ENCODE data around the gene KIRREL3. TPM values are rescaled to one million over a fixed set of nuclear protein-coding genes. Genes with fewer than 3 reads are reported as not detected.
A peak's percentile ranks its signal among the peaks of the same experiment; 100 is the strongest.

KIRREL3 gene
- total and polyA plus RNA-seq, 9 of the 15 experiments (the other 6 are each of a cell fraction or from before 2014, with no cell fraction given): 0.04 to 0.10 TPM; not detected in 7

GRCh38 chr11:126602349-126602940 is 398.1 kb downstream of the KIRREL3 start:
- H2AFZ ChIP-seq (ENCODE audit: low read depth, low read length): no peak overlapping the region
- no peaks in the 10 kb centered on the region for H3K9me3 ChIP-seq (replicated peaks; ENCODE audit: control insufficient read depth, insufficient read depth, low read depth, low read length)
- H3K4me3 ChIP-seq: no peak overlapping the region
- no peaks in the 10 kb centered on the region for H3K9me1 ChIP-seq (ENCODE audit: control insufficient read depth, insufficient read depth, low read length)
- no peak for ATAC-seq
- H3K4me1 ChIP-seq (replicated peaks in 1 of 2; ENCODE audit: control insufficient read depth in 2 of 2, insufficient read depth in 2 of 2, low read length in 2 of 2): no peaks in the 10 kb centered on the region
- no peak overlapping the region for H3K9ac ChIP-seq (ENCODE audit: insufficient read depth in 1 of 2, low read depth in 2 of 2, low read length in 2 of 2)
- H3K27me3 ChIP-seq (ENCODE audit: control insufficient read depth in 2 of 2, insufficient read depth in 2 of 2, low read length in 2 of 2): peaks cover 3 to 28% of the 10 kb centered on the region in 2 experiments; a peak in 4 of 5 replicates
- no TSS peak for BruUV-seq (replicated peaks)
- ChIA-PET CTCF (ENCODE audit: low intra/inter-chr PET ratio) (no interaction called here), POLR2A (no interaction called here)
- no peak overlapping the region for H3K27ac ChIP-seq (ENCODE audit: extremely low read depth, low read depth, low read length)
- peaks cover 4% of the 10 kb centered on the region; the same call in 1 of the 2 replicates for H4K20me1 ChIP-seq (replicated peaks; ENCODE audit: control insufficient read depth, insufficient read depth, low read length)
- no peak for DNase-seq (ENCODE audit: extremely low read depth in 1 of 4, low spot score in 3 of 4)
- H3K79me2 ChIP-seq (ENCODE audit: control insufficient read depth, insufficient read depth, low read length): no peaks in the 10 kb centered on the region
- H3K36me3 ChIP-seq (ENCODE audit: control insufficient read depth, insufficient read depth, low read length): no peaks in the 10 kb centered on the region
- in situ Hi-C loops (cut with MboI) (no loop called here), intact Hi-C loops (cut with micrococcal nuclease) (loop anchor here (10.0 kb wide), 1 partner anchor 158 kb away; no protein-coding TSS in a partner anchor)
- WGBS (ENCODE audit: insufficient coverage, low coverage, missing lambda C conversion rate): under 1% methylated on average over 10 of the region's 12 CpGs
- H3K4me2 ChIP-seq (ENCODE audit: insufficient read depth, low read length): no peak overlapping the region
- FAIRE-seq: no peak
- TF ChIP-seq STAT5B (CRISPR knock-in tag; IDR thresholded peaks at IDR 0.05) (no peak), HINFP (tag; conservative IDR thresholded peaks at IDR 0.05; ENCODE audit: low read depth) (no peak), ETV5 (CRISPR knock-in tag; IDR thresholded peaks at IDR 0.05; ENCODE audit: low read depth) (no peak), TAL1 (IDR thresholded peaks at IDR 0.05) (no peak), ZBTB26 (CRISPR knock-in tag; IDR thresholded peaks at IDR 0.05) (no peak), ZBTB8A (IDR thresholded peaks at IDR 0.05; ENCODE audit: partially characterized antibody) (no peak), ZNF764 (CRISPR knock-in tag; IDR thresholded peaks at IDR 0.05; ENCODE audit: low read depth) (no peak), GTF2A2 (tag; IDR thresholded peaks at IDR 0.05) (no peak), ZFP36 (IDR thresholded peaks at IDR 0.05; ENCODE audit: low read depth, low read length, partially characterized antibody) (peak; percentile 82), E2F6 (IDR thresholded peaks at IDR 0.05; ENCODE audit: borderline replicate concordance in 1 of 2, extremely low read depth in 1 of 2, insufficient read depth in 1 of 2, insufficient read length in 1 of 2, low read depth in 1 of 2, low read length in 1 of 2, poor library complexity in 1 of 2, severe bottlenecking in 1 of 2) (no peak), VEZF1 (CRISPR knock-in tag; IDR thresholded peaks at IDR 0.05) (no peak)
- TF ChIP-seq, protein P1, sequence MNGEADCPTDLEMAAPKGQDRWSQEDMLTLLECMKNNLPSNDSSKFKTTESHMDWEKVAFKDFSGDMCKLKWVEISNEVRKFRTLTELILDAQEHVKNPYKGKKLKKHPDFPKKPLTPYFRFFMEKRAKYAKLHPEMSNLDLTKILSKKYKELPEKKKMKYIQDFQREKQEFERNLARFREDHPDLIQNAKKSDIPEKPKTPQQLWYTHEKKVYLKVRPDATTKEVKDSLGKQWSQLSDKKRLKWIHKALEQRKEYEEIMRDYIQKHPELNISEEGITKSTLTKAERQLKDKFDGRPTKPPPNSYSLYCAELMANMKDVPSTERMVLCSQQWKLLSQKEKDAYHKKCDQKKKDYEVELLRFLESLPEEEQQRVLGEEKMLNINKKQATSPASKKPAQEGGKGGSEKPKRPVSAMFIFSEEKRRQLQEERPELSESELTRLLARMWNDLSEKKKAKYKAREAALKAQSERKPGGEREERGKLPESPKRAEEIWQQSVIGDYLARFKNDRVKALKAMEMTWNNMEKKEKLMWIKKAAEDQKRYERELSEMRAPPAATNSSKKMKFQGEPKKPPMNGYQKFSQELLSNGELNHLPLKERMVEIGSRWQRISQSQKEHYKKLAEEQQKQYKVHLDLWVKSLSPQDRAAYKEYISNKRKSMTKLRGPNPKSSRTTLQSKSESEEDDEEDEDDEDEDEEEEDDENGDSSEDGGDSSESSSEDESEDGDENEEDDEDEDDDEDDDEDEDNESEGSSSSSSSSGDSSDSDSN (IDR thresholded peaks at IDR 0.05; ENCODE audit: borderline replicate concordance in 1 of 2, low read depth in 2 of 2, low read length in 2 of 2): no peak
- TF ChIP-seq, protein P2, sequence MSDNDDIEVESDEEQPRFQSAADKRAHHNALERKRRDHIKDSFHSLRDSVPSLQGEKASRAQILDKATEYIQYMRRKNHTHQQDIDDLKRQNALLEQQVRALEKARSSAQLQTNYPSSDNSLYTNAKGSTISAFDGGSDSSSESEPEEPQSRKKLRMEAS (CRISPR knock-in tag; IDR thresholded peaks at IDR 0.05): no peak

Data from K562 (cell line).